ENCODE data around the gene RARB. TPM values are rescaled to one million over a fixed set of nuclear protein-coding genes. Genes with fewer than 3 reads are reported as not detected.

The RARB gene
- polyA plus RNA-seq, 1 donor (not counting 4 experiments of a cell fraction or from before 2014, with no cell fraction given): 0.03 TPM

DNA sequence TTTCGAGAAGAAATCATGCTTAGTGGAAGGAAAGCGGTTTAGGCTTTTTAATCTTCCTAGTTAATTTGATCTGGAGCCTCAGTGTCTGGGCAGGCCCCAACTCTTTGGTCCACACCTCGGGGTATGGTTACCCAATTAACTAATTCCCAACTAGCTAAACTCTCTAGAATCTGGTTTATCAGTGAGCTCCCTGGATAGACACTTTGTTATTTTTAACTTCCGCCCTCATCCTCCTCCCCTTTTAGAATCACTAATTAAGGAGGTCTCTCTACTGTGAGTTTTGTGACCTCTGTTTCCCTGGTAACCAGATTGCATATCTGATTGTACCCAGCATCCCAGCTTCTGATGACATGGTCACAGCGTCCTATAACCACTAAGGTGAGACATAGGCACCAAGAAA is 112.2 kb downstream of the RARB start:
- Histone ChIP-seq H3K9me3 (ENCODE audit: control insufficient read depth, low read depth, low read length) (no peaks in the 10 kb centered on the region), H3K27ac (ENCODE audit: control insufficient read depth, insufficient read depth, low read length) (no peak overlapping the region), H3K4me1 (ENCODE audit: control insufficient read depth, extremely low read depth, insufficient read depth, low read length) (no peaks in the 10 kb centered on the region), H3K27me3 (ENCODE audit: control insufficient read depth, extremely low read depth, insufficient read depth, low read length) (no peaks in the 10 kb centered on the region), H3K4me3 (ENCODE audit: control insufficient read depth in 2 of 3, extremely low read depth in 1 of 3, insufficient read depth in 2 of 3, low read depth in 1 of 3, low read length in 3 of 3) (no peak overlapping the region), H2AFZ (ENCODE audit: control insufficient read depth, low read length) (no peak overlapping the region), H3K79me2 (ENCODE audit: control insufficient read depth, insufficient read depth, low read length) (no peaks in the 10 kb centered on the region), H3K9ac (ENCODE audit: control insufficient read depth, extremely low read depth, insufficient read depth, low read length) (no peak overlapping the region), H3K9me1 (ENCODE audit: control insufficient read depth, extremely low read depth, insufficient read depth, low read length) (no peaks in the 10 kb centered on the region), H3K4me2 (ENCODE audit: control insufficient read depth, extremely low read depth, insufficient read depth, low read depth, low read length) (no peak overlapping the region), H4K20me1 (ENCODE audit: control insufficient read depth, extremely low read depth, insufficient read depth, low read length) (no peaks in the 10 kb centered on the region), H3K36me3 (ENCODE audit: control insufficient read depth in 2 of 2, extremely low read depth in 1 of 2, insufficient read depth in 2 of 2, low read length in 2 of 2) (no peaks in the 10 kb centered on the region)
- DNase-seq (ENCODE audit: low read depth, low spot score) (no peak), FAIRE-seq (no peak)
- TF ChIP-seq EZH2 (IDR thresholded peaks at IDR 0.05; ENCODE audit: low read length): no peak
- TF ChIP-seq CTCF (optimal IDR thresholded peaks at IDR 0.05 in 1 of 3, IDR thresholded peaks at IDR 0.05 in 1 of 3, conservative IDR thresholded peaks at IDR 0.05 in 1 of 3; ENCODE audit: extremely low read depth in 1 of 3, insufficient read depth in 2 of 3, low read length in 3 of 3): no peak
- dilution Hi-C loops (cut with MboI; ENCODE audit: extremely low pct_ligation_motif_present, low sequenced_read_pairs): no loop called here

GRCh38 chr3:25542492-25543039 is 114.5 kb downstream of the RARB start:
- H3K4me3 ChIP-seq (ENCODE audit: control insufficient read depth in 2 of 3, extremely low read depth in 1 of 3, insufficient read depth in 2 of 3, low read depth in 1 of 3, low read length in 3 of 3): no peak overlapping the region
- dilution Hi-C loops (cut with MboI; ENCODE audit: extremely low pct_ligation_motif_present, low sequenced_read_pairs): no loop called here
- H3K4me1 ChIP-seq (ENCODE audit: control insufficient read depth, extremely low read depth, insufficient read depth, low read length): no peaks in the 10 kb centered on the region
- no peak overlapping the region for H3K9ac ChIP-seq (ENCODE audit: control insufficient read depth, extremely low read depth, insufficient read depth, low read length)
- no peaks in the 10 kb centered on the region for H3K9me3 ChIP-seq (ENCODE audit: control insufficient read depth, low read depth, low read length)
- H2AFZ ChIP-seq (ENCODE audit: control insufficient read depth, low read length): no peak overlapping the region
- TF ChIP-seq EZH2 (IDR thresholded peaks at IDR 0.05; ENCODE audit: low read length) (no peak), CTCF (optimal IDR thresholded peaks at IDR 0.05 in 1 of 3, IDR thresholded peaks at IDR 0.05 in 1 of 3, conservative IDR thresholded peaks at IDR 0.05 in 1 of 3; ENCODE audit: extremely low read depth in 1 of 3, insufficient read depth in 2 of 3, low read length in 3 of 3) (no peak)
- H3K27me3 ChIP-seq (ENCODE audit: control insufficient read depth, extremely low read depth, insufficient read depth, low read length): no peaks in the 10 kb centered on the region
- H3K79me2 ChIP-seq (ENCODE audit: control insufficient read depth, insufficient read depth, low read length): no peaks in the 10 kb centered on the region
- FAIRE-seq (no peak), DNase-seq (ENCODE audit: low read depth, low spot score) (no peak)
- no peaks in the 10 kb centered on the region for H3K9me1 ChIP-seq (ENCODE audit: control insufficient read depth, extremely low read depth, insufficient read depth, low read length)
- H3K27ac ChIP-seq (ENCODE audit: control insufficient read depth, insufficient read depth, low read length): no peak overlapping the region
- H3K36me3 ChIP-seq (ENCODE audit: control insufficient read depth in 2 of 2, extremely low read depth in 1 of 2, insufficient read depth in 2 of 2, low read length in 2 of 2): no peaks in the 10 kb centered on the region
- no peaks in the 10 kb centered on the region for H4K20me1 ChIP-seq (ENCODE audit: control insufficient read depth, extremely low read depth, insufficient read depth, low read length)
- no peak overlapping the region for H3K4me2 ChIP-seq (ENCODE audit: control insufficient read depth, extremely low read depth, insufficient read depth, low read depth, low read length)
